Measurements from ENCODE around the gene GFRA4.

- TF ChIP-seq POLR2A (IDR thresholded peaks at IDR 0.05): no peak
- TF ChIP-seq, protein P1, sequence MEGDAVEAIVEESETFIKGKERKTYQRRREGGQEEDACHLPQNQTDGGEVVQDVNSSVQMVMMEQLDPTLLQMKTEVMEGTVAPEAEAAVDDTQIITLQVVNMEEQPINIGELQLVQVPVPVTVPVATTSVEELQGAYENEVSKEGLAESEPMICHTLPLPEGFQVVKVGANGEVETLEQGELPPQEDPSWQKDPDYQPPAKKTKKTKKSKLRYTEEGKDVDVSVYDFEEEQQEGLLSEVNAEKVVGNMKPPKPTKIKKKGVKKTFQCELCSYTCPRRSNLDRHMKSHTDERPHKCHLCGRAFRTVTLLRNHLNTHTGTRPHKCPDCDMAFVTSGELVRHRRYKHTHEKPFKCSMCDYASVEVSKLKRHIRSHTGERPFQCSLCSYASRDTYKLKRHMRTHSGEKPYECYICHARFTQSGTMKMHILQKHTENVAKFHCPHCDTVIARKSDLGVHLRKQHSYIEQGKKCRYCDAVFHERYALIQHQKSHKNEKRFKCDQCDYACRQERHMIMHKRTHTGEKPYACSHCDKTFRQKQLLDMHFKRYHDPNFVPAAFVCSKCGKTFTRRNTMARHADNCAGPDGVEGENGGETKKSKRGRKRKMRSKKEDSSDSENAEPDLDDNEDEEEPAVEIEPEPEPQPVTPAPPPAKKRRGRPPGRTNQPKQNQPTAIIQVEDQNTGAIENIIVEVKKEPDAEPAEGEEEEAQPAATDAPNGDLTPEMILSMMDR (IDR thresholded peaks at IDR 0.05): no peak
These were observed 11.8 kb downstream of the GFRA4 start for GRCh38 chr20:3651204-3651962.

All from ovary (tissue), 3 donors.